Astrocyte of the spinal cord (primary cell): Measurements from ENCODE around the gene CD96.

ENCODE experiments used
- DNase-seq: peaks from one replicate; pipeline ENCODE4 v3.0.0; 2011; ENCODE audit warnings: low read depth, low spot score
- H3K4me3 ChIP-seq: 2 replicates; pipeline ENCODE4 v1.5.1; 2011; ENCODE audit warnings: low read depth, mild to moderate bottlenecking, low read length, moderate library complexity
- in situ Hi-C: cut with HindIII; loops from 2 replicates; pipeline ENCODE4 v1.10.0; 2017; ENCODE audit warnings: low sequenced_read_pairs
- TF ChIP-seq, protein P1 (sequence below): IDR thresholded peaks from 2 replicates; pipeline ENCODE4 v1.5.1; 2012; ENCODE audit warnings: low read depth, mild to moderate bottlenecking, low read length, inconsistent platforms

CD96 gene

DNA sequence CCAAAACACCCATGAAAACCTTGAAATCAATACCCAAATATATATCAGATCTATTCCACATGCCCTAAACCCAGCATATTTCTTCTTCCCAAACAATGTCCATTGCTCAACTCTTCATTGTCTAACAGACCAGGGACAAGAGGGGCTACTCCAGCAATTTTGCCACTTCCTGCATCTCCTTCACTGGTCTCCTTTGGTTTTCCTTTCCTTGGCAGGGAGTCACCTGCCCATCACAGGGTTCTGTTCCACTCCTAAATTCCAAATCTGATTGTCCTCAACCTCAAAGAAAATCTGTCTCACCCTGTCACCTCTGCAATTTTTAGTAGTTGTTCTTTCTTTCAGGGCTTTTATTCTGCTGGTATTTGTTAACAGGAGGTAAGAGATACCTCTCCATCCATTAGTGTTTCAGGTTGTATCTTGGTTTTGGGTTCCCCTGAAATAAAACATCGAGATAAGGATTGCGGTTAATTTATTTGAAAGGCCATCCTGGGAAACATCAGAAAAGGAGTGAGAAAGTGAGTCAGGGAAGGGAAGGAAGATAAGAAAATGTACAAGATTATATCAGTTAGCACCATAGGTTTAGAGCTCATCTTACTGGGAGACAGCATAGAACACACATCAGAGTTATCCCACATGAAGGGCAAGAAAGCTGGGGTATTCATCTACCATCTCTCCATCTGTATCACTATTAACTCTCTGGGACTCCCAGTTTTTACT is 39.6 kb downstream of the CD96 start:
- no peak overlapping the region for H3K4me3 ChIP-seq
- in situ Hi-C loops: no loop called here
- DNase-seq: no peak
- TF ChIP-seq, protein P1, sequence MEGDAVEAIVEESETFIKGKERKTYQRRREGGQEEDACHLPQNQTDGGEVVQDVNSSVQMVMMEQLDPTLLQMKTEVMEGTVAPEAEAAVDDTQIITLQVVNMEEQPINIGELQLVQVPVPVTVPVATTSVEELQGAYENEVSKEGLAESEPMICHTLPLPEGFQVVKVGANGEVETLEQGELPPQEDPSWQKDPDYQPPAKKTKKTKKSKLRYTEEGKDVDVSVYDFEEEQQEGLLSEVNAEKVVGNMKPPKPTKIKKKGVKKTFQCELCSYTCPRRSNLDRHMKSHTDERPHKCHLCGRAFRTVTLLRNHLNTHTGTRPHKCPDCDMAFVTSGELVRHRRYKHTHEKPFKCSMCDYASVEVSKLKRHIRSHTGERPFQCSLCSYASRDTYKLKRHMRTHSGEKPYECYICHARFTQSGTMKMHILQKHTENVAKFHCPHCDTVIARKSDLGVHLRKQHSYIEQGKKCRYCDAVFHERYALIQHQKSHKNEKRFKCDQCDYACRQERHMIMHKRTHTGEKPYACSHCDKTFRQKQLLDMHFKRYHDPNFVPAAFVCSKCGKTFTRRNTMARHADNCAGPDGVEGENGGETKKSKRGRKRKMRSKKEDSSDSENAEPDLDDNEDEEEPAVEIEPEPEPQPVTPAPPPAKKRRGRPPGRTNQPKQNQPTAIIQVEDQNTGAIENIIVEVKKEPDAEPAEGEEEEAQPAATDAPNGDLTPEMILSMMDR: no peak

DNA sequence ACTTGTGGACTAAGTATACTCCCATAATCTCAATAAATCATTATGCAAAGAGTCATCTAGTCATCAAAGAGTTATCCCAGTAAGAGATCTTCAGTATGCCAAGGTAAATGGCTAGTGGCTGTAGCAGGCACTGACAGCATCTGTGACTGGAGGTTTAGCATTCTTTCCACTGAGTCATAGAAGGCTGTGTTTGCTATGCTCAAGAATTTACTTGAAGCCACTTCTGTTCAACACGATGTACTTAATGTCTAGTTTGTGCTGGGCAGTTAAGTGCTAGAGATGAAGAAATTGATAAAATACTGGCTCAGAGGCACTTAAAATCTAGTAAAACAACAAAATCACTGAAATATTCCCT is 40.1 kb downstream of the CD96 start:
- TF ChIP-seq, protein P1: no peak
- DNase-seq: peak; percentile 89

DNA sequence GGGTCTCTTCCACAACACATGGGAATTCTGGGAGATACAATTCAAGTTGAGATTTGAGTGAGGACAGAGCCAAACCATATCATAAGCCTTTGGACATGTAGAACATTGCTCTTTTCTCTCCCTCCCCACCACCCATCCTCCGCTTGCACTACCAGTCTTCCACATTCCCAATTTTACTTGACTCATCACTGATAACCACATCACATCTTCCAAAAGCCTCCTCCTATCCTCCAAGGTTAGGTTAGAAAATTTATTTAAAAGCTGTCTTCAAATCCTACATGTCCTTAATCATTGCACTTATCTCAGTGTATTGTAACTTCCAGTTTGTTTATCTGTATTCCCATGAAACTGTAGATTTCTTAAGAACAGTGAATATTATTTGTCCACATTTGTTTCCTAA is 42.7 kb downstream of the CD96 start:
- in situ Hi-C loops: no loop called here
- no peak overlapping the region for H3K4me3 ChIP-seq
- TF ChIP-seq, protein P1: no peak
- DNase-seq: no peak

More for the DNA sequence above, 40.1 kb downstream of the CD96 start:
- no peak overlapping the region for H3K4me3 ChIP-seq
- in situ Hi-C loops: no loop called here

DNA sequence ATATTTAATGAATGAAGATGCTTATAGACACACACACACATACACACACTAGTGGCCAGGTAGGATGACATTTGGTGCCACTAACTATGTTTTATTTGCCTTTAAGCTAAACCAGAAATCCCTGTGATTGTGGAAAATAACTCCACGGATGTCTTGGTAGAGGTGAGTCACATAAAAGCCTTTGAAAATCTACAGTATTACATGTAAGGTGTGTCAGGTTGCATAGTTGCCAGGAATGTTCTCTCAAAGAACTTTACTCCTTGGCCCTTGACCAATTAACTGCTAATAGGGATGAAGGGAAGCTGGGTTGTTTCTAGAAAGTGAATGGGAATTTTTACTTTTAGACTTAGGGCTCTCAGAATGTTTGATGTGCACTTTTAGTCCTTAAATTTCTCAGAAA is 43.2 kb downstream of the CD96 start:
- in situ Hi-C loops: no loop called here

DNA sequence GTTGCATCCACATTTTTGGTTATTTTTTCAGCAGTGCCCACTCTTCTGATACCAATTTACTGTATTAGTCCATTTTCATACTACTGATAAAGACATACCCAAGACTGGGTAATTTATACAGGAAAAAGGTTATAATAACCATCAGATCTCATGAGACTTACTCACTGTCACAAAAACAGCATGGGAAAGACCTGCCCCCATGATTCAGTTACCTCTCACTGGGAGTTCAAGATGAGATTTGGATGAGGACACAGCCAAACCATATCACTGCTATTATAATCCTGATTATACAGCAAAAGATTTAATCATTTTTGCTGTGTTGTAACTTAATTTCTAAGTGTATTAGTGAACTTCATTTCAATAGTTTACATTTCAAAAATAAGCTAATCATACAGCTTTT is 46.5 kb downstream of the CD96 start:
- in situ Hi-C loops: no loop called here
- TF ChIP-seq, protein P1: no peak
- H3K4me3 ChIP-seq: no peak overlapping the region
- DNase-seq: no peak

More for the DNA sequence above, 43.2 kb downstream of the CD96 start:
- TF ChIP-seq, protein P1: no peak
- peak; percentile 37 for DNase-seq
- no peak overlapping the region for H3K4me3 ChIP-seq

DNA sequence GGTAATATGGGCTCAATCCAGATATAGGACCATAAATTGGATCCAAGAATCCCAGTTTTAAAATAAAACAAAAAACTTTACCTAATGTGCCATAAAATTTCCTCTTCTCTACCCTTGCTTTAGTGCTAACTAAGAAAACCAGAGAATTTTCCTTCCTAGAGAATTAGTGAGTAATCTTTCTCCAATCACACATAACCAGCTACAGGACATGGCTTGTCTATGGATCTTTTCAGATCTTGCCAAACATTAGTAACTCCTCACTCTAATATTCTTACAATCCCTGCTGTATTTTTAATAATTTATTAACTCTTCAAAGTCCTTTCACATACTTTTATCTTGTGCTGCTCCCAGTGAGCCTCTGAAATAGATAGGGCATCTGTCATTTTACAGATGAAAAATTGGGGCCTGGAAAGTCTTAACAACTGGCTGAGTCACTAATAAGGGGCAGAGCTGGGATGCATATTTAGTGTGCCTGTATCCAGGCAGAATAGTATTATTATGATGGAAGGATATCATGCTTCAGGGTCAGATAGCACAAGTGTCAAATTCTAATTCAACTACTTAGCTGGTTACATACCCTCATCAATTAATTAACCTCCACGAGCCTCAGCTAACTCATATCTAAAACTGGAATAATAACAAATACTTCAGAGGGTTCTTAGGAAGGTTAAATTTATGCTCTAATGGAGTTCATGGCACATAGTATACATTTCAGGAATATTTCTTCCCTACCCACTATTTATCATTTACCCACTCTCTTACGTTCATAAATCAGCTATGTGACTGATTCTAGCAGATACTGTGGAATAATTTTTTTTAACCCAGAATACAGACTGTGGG is 47.5 kb downstream of the CD96 start:
- DNase-seq: no peak
- TF ChIP-seq, protein P1: no peak
- H3K4me3 ChIP-seq: no peak overlapping the region
- in situ Hi-C loops: no loop called here
